GM12878 (cell line): Measurements from ENCODE around the gene PDPN. TPM values are rescaled to one million over a fixed set of nuclear protein-coding genes. Genes with fewer than 3 reads are reported as not detected.

Source experiments
- ATAC-seq: fragments of 200-7000 bp; cut with Tn5 transposase; 3 replicates; pipeline ENCODE4 v1.9.1; 2020; ENCODE audit warnings: mild to moderate bottlenecking, moderate library complexity
- BruUV-seq: library from RNA; stranded (reverse); fragments of 400-500 nt; replicated peaks from 2 replicates; lab custom pipeline; 2021; lab: Mats Ljungman, UMichigan
- CTCF ChIA-PET: fragments of 300-600 bp; sonication (Branson Sonifier 250); formaldehyde crosslinking; extraction: SDS; loops from one replicate; lab custom pipeline; 2021; ENCODE audit warnings: inconsistent platforms; lab: Yijun Ruan, JAX
- POLR2A ChIA-PET: fragments of 350-600 bp; formaldehyde crosslinking; extraction: SDS; loops from one replicate; lab custom pipeline; 2021; ENCODE audit warnings: inconsistent platforms; lab: Charles Lee
- RAD21 ChIA-PET: fragments of 300-600 bp; sonication (Branson Sonifier 250); formaldehyde crosslinking; loops from one replicate; lab custom pipeline; 2023; ENCODE audit warnings: antibody characterized with exemption; ENCODE audit not compliant: unreplicated experiment; lab: Charles Lee
- SMC1A ChIA-PET: fragments of 300-600 bp; sonication (Branson Sonifier 250); formaldehyde crosslinking; loops from one replicate; lab custom pipeline; 2023; ENCODE audit not compliant: unreplicated experiment, uncharacterized antibody; lab: Charles Lee
- DNase-seq: peaks from one replicate; pipeline ENCODE4 v3.0.0-alpha.2; 2011; ENCODE audit warnings: low read depth, low spot score
- FAIRE-seq: peaks from 3 replicates; lab custom pipeline; 2011; peaks lifted over from hg19 to GRCh38; lab: Jason Lieb, UNC
- H2AFZ ChIP-seq: 2 replicates; pipeline ENCODE4 v1.6.0; 2011; ENCODE audit warnings: low read depth, low read length, control low read depth; ENCODE audit not compliant: control insufficient read depth
- H3K27ac ChIP-seq: 2 replicates; pipeline ENCODE4 v1.5.1; 2011; ENCODE audit warnings: control low read depth; ENCODE audit not compliant: control insufficient read depth, insufficient read depth
- H3K27me3 ChIP-seq, 2 experiments: replicated peaks in 1 of 2; 2 replicates each; pipeline versions ENCODE4 v1.6.0 to v1.6.1; 2011; ENCODE audit warnings: low read length in 1 of 2; ENCODE audit not compliant: control insufficient read depth in 2 of 2, insufficient read depth in 2 of 2
- H3K36me3 ChIP-seq, 2 experiments: 2 replicates each; pipeline ENCODE4 v1.5.1; 2011; ENCODE audit warnings: low read length in 1 of 2; ENCODE audit not compliant: control insufficient read depth in 2 of 2, insufficient read depth in 2 of 2
- H3K4me1 ChIP-seq: 2 replicates; pipeline ENCODE4 v1.6.1; 2011; ENCODE audit warnings: mild to moderate bottlenecking, low read length, moderate library complexity, mixed read lengths; ENCODE audit not compliant: control insufficient read depth, insufficient read depth
- H3K4me2 ChIP-seq: 2 replicates; pipeline ENCODE4 v1.6.0; 2011; ENCODE audit warnings: control low read depth; ENCODE audit not compliant: control insufficient read depth, insufficient read depth
- H3K4me3 ChIP-seq: fragments of 200-600 bp; sonication (generic); 2 replicates; pipeline ENCODE4 v1.5.1; 2016
- H3K79me2 ChIP-seq: 2 replicates; pipeline ENCODE4 v1.6.0; 2011; ENCODE audit warnings: low read length; ENCODE audit not compliant: control insufficient read depth, insufficient read depth
- H3K9ac ChIP-seq: 2 replicates; pipeline ENCODE4 v1.8.0; 2011; ENCODE audit warnings: low read length, control low read depth, mixed read lengths; ENCODE audit not compliant: control insufficient read depth, insufficient read depth
- H3K9me3 ChIP-seq: replicated peaks from 3 replicates; pipeline ENCODE4 v1.5.1; 2011; ENCODE audit warnings: mild to moderate bottlenecking, low read length; ENCODE audit not compliant: control insufficient read depth, insufficient read depth
- H4K20me1 ChIP-seq: 2 replicates; pipeline ENCODE4 v1.6.0; 2011; ENCODE audit not compliant: control insufficient read depth, insufficient read depth
- BMI1 ChIP-seq: fragments of 450-650 bp; IDR thresholded peaks from 2 replicates; pipeline ENCODE4 v1.6.1; 2016; ENCODE audit warnings: mild to moderate bottlenecking, moderate library complexity, borderline replicate concordance
- TAF1 ChIP-seq: IDR thresholded peaks from 2 replicates; pipeline ENCODE4 v1.6.1; 2011; ENCODE audit warnings: mild to moderate bottlenecking, low read depth, low read length, borderline replicate concordance
- ZNF622 ChIP-seq: fragments of 450-650 bp; IDR thresholded peaks from 2 replicates; pipeline ENCODE4 v1.6.1; 2017; ENCODE audit warnings: mild to moderate bottlenecking, inconsistent platforms
- WGBS: methylation state at CpG from one replicate; pipeline ENCODE4 v1.1.6; 2016; ENCODE audit warnings: low lambda C conversion rate; ENCODE audit not compliant: insufficient replicate concordance, insufficient coverage; ENCODE audit errors: missing lambda C conversion rate; 5-methylcytosine and 5-hydroxymethylcytosine counted together
- in situ Hi-C: fragments of 300-500 bp; cut with MboI; formaldehyde crosslinking; loops from 9 replicates; pipeline ENCODE4 v1.14.3; 2018; ENCODE audit warnings: mixed read lengths
- intact Hi-C: fragments of 100-400 bp; cut with micrococcal nuclease; formaldehyde crosslinking; loops from one replicate; pipeline ENCODE4 v1.14.2; 2022; ENCODE audit not compliant: unreplicated experiment
- polyA plus RNA-seq, 11 experiments: library from polyadenylated mRNA; depleted of rRNA in 4 of 11; unstranded in 6 of 11; stranded (reverse) in 5 of 11; fragments of >200 nt; fragmentation: Nextera tagmentation in 4 of 11; fragmentation: Illumina TruSeq in 1 of 11; extraction: Ambion mirVana in 4 of 11; extraction: Trizol in 1 of 11; gene quantifications; 1 replicate in 1 of 11; 2 replicates in 10 of 11; pipeline versions ENCODE4 v1.2.1 to v1.2.3, GENCODE V29; 2011 to 2016; ENCODE audit warnings: inconsistent platforms in 2 of 11, missing spikeins in 2 of 11, low read depth in 1 of 11
- total RNA-seq, 4 experiments: library from RNA; depleted of rRNA in 3 of 4; stranded (reverse); fragments of >200 nt in 3 of 4; fragmentation: Illumina TruSeq in 1 of 4; extraction: Trizol in 1 of 4; gene quantifications; 2 replicates each; pipeline versions ENCODE4 v1.2.1 to v1.2.3, GENCODE V29; 2013 to 2021
- TF ChIP-seq, protein P1 (sequence below), 3 experiments: IDR thresholded peaks in 2 of 3; conservative IDR thresholded peaks in 1 of 3; 2 replicates each; pipeline ENCODE4 v1.5.1; 2011; ENCODE audit warnings: low read depth in 3 of 3, low read length in 3 of 3, mild to moderate bottlenecking in 3 of 3, control low read depth in 2 of 3, moderate library complexity in 2 of 3, inconsistent platforms in 1 of 3, mixed read lengths in 1 of 3; ENCODE audit not compliant: control insufficient read depth in 2 of 3, insufficient read depth in 1 of 3; ENCODE audit errors: extremely low read depth in 1 of 3
- TF ChIP-seq, protein P2 (sequence below): IDR thresholded peaks from 2 replicates; pipeline ENCODE4 v1.6.1; 2012; ENCODE audit warnings: mild to moderate bottlenecking, low read depth, low read length
- TF ChIP-seq, protein P3 (sequence below): IDR thresholded peaks from 2 replicates; pipeline ENCODE4 v1.6.1; 2011; ENCODE audit warnings: low read depth, low read length, improper control_type of control experiment, borderline replicate concordance
- TF ChIP-seq, protein P4 (sequence below): IDR thresholded peaks from 2 replicates; pipeline ENCODE4 v1.6.1; 2012; ENCODE audit warnings: improper control_type of control experiment, low read depth, low read length; ENCODE audit not compliant: insufficient replicate concordance

PDPN gene
- total and polyA plus RNA-seq, 10 of the 15 experiments (the other 5 are each of a cell fraction or from before 2014, with no cell fraction given), result 0.21 TPM; not detected in 9

DNA sequence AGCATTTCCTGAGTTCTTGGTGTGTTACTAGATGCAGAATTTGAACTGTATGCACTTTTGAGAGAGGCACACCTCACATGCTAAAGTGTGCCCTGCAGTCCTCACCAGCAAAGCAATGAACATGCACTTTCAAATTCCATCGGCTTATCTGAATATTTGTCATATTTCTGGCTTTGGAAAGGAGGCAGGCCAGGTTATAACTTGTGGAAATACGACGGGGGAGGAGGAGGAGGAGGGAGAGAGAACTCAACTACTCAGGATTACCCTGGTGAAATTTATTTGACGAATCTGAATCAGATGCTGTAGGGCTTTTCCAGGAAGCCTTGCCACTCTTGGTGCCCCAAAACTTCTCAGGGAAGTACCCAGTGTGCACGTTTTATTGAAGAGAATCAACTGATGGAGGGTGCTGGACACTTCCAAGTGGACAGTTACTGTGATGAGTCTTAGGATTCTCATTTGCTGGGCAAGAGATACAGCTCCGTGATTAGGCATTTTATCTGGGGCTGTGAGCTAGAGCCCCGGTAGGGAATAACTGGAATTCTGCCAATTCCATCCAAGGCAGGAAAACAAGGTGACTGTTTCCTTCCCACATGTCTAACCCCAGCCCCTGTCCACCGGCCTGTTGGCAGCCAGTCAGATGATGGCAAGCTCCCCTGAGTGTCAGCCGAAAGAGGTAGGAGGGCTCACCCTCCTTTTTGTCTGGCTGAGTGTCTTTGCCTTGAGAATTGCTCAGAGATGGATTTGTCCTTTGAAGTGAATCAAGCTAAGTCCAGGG lies 3.8 kb downstream of the PDPN start:
- Histone ChIP-seq H3K4me1 (no peaks in the 10 kb centered on the region), H3K9ac (no peak overlapping the region), H3K27me3 (peaks cover 0 to 2% of the 10 kb centered on the region in 2 experiments; a peak in 1 of 4 replicates), H3K79me2 (no peaks in the 10 kb centered on the region), H3K27ac (no peak overlapping the region), H3K9me3 (no peaks in the 10 kb centered on the region; the same call in 2 of the 3 replicates), H2AFZ (no peak overlapping the region), H3K4me3 (no peak overlapping the region), H3K4me2 (no peak overlapping the region)
- ChIA-PET SMC1A (no interaction called here), CTCF (no interaction called here), RAD21 (no interaction called here), POLR2A (no interaction called here)
- BruUV-seq, result no TSS peak
- in situ Hi-C loops, result no loop called here
- TF ChIP-seq, protein P1, sequence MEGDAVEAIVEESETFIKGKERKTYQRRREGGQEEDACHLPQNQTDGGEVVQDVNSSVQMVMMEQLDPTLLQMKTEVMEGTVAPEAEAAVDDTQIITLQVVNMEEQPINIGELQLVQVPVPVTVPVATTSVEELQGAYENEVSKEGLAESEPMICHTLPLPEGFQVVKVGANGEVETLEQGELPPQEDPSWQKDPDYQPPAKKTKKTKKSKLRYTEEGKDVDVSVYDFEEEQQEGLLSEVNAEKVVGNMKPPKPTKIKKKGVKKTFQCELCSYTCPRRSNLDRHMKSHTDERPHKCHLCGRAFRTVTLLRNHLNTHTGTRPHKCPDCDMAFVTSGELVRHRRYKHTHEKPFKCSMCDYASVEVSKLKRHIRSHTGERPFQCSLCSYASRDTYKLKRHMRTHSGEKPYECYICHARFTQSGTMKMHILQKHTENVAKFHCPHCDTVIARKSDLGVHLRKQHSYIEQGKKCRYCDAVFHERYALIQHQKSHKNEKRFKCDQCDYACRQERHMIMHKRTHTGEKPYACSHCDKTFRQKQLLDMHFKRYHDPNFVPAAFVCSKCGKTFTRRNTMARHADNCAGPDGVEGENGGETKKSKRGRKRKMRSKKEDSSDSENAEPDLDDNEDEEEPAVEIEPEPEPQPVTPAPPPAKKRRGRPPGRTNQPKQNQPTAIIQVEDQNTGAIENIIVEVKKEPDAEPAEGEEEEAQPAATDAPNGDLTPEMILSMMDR (IDR thresholded peaks at IDR 0.05 in 2 of 3, conservative IDR thresholded peaks at IDR 0.05 in 1 of 3; ENCODE audit: control insufficient read depth in 2 of 3, extremely low read depth in 1 of 3, insufficient read depth in 1 of 3, low read depth in 3 of 3, low read length in 3 of 3), result no peak
- TF ChIP-seq, protein P2, sequence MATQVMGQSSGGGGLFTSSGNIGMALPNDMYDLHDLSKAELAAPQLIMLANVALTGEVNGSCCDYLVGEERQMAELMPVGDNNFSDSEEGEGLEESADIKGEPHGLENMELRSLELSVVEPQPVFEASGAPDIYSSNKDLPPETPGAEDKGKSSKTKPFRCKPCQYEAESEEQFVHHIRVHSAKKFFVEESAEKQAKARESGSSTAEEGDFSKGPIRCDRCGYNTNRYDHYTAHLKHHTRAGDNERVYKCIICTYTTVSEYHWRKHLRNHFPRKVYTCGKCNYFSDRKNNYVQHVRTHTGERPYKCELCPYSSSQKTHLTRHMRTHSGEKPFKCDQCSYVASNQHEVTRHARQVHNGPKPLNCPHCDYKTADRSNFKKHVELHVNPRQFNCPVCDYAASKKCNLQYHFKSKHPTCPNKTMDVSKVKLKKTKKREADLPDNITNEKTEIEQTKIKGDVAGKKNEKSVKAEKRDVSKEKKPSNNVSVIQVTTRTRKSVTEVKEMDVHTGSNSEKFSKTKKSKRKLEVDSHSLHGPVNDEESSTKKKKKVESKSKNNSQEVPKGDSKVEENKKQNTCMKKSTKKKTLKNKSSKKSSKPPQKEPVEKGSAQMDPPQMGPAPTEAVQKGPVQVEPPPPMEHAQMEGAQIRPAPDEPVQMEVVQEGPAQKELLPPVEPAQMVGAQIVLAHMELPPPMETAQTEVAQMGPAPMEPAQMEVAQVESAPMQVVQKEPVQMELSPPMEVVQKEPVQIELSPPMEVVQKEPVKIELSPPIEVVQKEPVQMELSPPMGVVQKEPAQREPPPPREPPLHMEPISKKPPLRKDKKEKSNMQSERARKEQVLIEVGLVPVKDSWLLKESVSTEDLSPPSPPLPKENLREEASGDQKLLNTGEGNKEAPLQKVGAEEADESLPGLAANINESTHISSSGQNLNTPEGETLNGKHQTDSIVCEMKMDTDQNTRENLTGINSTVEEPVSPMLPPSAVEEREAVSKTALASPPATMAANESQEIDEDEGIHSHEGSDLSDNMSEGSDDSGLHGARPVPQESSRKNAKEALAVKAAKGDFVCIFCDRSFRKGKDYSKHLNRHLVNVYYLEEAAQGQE, result no peak
- TF ChIP-seq, protein P3, sequence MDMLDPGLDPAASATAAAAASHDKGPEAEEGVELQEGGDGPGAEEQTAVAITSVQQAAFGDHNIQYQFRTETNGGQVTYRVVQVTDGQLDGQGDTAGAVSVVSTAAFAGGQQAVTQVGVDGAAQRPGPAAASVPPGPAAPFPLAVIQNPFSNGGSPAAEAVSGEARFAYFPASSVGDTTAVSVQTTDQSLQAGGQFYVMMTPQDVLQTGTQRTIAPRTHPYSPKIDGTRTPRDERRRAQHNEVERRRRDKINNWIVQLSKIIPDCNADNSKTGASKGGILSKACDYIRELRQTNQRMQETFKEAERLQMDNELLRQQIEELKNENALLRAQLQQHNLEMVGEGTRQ, result no peak
- no peak for TF ChIP-seq BMI1
- TF ChIP-seq TAF1, result no peak
- no peak for TF ChIP-seq ZNF622
- TF ChIP-seq, protein P4, sequence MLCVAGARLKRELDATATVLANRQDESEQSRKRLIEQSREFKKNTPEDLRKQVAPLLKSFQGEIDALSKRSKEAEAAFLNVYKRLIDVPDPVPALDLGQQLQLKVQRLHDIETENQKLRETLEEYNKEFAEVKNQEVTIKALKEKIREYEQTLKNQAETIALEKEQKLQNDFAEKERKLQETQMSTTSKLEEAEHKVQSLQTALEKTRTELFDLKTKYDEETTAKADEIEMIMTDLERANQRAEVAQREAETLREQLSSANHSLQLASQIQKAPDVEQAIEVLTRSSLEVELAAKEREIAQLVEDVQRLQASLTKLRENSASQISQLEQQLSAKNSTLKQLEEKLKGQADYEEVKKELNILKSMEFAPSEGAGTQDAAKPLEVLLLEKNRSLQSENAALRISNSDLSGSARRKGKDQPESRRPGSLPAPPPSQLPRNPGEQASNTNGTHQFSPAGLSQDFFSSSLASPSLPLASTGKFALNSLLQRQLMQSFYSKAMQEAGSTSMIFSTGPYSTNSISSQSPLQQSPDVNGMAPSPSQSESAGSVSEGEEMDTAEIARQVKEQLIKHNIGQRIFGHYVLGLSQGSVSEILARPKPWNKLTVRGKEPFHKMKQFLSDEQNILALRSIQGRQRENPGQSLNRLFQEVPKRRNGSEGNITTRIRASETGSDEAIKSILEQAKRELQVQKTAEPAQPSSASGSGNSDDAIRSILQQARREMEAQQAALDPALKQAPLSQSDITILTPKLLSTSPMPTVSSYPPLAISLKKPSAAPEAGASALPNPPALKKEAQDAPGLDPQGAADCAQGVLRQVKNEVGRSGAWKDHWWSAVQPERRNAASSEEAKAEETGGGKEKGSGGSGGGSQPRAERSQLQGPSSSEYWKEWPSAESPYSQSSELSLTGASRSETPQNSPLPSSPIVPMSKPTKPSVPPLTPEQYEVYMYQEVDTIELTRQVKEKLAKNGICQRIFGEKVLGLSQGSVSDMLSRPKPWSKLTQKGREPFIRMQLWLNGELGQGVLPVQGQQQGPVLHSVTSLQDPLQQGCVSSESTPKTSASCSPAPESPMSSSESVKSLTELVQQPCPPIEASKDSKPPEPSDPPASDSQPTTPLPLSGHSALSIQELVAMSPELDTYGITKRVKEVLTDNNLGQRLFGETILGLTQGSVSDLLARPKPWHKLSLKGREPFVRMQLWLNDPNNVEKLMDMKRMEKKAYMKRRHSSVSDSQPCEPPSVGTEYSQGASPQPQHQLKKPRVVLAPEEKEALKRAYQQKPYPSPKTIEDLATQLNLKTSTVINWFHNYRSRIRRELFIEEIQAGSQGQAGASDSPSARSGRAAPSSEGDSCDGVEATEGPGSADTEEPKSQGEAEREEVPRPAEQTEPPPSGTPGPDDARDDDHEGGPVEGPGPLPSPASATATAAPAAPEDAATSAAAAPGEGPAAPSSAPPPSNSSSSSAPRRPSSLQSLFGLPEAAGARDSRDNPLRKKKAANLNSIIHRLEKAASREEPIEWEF, result no peak
- TF ChIP-seq, all 136 proteins: peak for 0
- ATAC-seq, result no peak
- 19% methylated on average over 9 of the region's 9 CpGs for WGBS
- intact Hi-C loops, result no loop called here
- no peak for DNase-seq
- Histone ChIP-seq H3K36me3 (no peaks in the 10 kb centered on the region), H4K20me1 (no peaks in the 10 kb centered on the region)
- no peak for FAIRE-seq
